BJ (cell line): ENCODE results near the gene ABCA7. TPM values are rescaled to one million over a fixed set of nuclear protein-coding genes. Genes with fewer than 3 reads are reported as not detected.

ENCODE experiments used
- CTCF ChIA-PET: fragments of 350-600 bp; formaldehyde crosslinking; extraction: SDS; loops from one replicate; lab custom pipeline; 2021; ENCODE audit warnings: antibody characterized with exemption, inconsistent platforms; lab: Yijun Ruan, JAX
- POLR2A ChIA-PET: fragments of 300-600 bp; sonication (Branson Sonifier 250); formaldehyde crosslinking; extraction: SDS; loops from one replicate; lab custom pipeline; 2021; ENCODE audit warnings: antibody characterized with exemption; lab: Charles Lee
- DNase-seq: peaks from one replicate; pipeline ENCODE4 v3.0.0-alpha.2; 2011; ENCODE audit warnings: low read depth
- H3K27me3 ChIP-seq: 2 replicates; pipeline ENCODE4 v1.6.0; 2011; ENCODE audit warnings: low read length; ENCODE audit not compliant: control insufficient read depth, insufficient read depth
- H3K36me3 ChIP-seq: 2 replicates; pipeline ENCODE4 v1.5.1; 2011; ENCODE audit warnings: low read length; ENCODE audit not compliant: control insufficient read depth, insufficient read depth
- H3K4me3 ChIP-seq: 2 replicates; pipeline ENCODE4 v1.5.1; 2011; ENCODE audit warnings: low read depth, mild to moderate bottlenecking, control low read depth, low read length
- polyA plus RNA-seq: library from polyadenylated mRNA; depleted of rRNA; stranded (reverse); fragments of >200 nt; gene quantifications from 2 replicates; pipeline ENCODE4 v1.2.3, GENCODE V29; 2011
- TF ChIP-seq, protein P1 (sequence below): IDR thresholded peaks from 2 replicates; pipeline ENCODE4 v1.5.1; 2011; ENCODE audit warnings: low read depth, mild to moderate bottlenecking, control low read depth, inconsistent platforms, low read length, moderate library complexity; ENCODE audit not compliant: insufficient read depth

Gene ABCA7
- polyA plus RNA-seq, 1 experiment, result 1.9 TPM

DNA sequence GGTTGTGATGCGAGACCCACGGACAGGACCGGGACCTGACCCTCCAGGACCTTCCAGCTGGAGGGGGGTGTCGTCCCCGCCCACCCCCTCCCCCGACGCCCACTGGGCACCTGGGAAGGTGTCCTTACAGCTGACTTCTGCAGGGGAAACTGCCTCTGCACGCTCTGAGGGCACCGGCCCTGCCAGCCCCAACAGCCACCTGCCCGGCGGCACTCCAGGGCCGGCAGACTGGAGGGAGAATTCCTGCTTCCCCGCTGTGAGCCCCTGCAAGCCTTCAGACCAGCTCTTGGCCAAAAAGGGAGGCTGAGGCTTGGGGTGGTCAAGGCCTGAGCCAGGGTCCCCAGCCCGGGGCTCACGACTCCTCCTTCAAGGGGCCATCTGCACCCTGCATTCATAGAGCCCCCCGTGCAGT, 12.3 kb upstream of the ABCA7 start:
- Histone ChIP-seq H3K4me3 (peak overlapping the region; percentile 96), H3K36me3 (peaks cover 13% of the 10 kb centered on the region), H3K27me3 (no peaks in the 10 kb centered on the region)
- ChIA-PET POLR2A (interaction anchor here (0.9 kb wide), 1 partner anchor 242 kb away, joined by 9 read pairs; the partner anchor contains the start of gene CIRBP), CTCF (interaction anchor here (0.6 to 1.7 kb wide), 3 partner anchors 40 to 213 kb away, joined by 3 to 6 read pairs (median 3); no protein-coding TSS in a partner anchor)
- TF ChIP-seq, protein P1, sequence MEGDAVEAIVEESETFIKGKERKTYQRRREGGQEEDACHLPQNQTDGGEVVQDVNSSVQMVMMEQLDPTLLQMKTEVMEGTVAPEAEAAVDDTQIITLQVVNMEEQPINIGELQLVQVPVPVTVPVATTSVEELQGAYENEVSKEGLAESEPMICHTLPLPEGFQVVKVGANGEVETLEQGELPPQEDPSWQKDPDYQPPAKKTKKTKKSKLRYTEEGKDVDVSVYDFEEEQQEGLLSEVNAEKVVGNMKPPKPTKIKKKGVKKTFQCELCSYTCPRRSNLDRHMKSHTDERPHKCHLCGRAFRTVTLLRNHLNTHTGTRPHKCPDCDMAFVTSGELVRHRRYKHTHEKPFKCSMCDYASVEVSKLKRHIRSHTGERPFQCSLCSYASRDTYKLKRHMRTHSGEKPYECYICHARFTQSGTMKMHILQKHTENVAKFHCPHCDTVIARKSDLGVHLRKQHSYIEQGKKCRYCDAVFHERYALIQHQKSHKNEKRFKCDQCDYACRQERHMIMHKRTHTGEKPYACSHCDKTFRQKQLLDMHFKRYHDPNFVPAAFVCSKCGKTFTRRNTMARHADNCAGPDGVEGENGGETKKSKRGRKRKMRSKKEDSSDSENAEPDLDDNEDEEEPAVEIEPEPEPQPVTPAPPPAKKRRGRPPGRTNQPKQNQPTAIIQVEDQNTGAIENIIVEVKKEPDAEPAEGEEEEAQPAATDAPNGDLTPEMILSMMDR, result no peak
- DNase-seq, result no peak

DNA sequence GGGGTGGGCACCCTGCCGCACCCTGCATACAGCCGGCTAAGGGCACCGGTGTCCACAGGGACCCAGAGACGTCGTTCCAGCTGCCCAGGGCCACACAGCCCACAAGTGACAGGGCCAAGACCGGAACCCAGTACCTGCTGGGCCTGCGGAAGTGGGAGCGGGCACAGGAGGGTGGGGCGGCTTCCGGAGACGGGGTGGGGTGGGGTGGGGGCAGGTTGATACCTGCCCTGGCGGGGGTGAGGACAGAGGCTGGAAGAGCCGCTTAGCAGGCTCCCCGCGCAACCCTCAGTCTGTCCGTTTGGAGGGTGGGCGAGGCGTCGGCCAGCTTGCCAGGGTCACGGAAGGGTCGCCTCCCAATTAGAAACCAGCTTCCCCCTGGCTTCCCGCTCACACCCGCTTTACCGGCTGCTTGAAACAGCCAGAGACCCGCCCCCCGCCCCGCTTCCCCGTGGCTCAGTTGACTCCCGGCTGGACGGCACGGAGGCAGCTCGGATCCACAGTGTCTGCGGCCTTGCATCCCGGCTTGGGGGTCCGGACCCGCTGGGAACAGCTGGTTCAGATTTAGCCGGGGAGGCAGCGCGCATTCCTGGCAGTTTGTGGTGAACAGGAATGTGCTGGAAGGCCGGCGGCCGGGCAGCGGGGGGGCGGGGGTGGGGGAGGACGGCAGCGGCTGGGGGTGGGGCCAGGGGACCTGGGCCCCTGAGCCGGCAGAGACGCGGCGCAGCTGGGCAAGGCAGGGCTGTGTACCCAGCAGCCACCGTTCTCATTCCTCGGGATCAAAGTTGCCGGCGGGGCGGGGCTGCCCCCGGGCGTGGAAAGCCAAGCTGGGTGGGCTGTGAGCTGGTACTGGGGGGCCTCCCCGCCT, 11.6 kb upstream of the ABCA7 start:
- H3K4me3 ChIP-seq, result peak overlapping the region; percentile 96
- CTCF ChIA-PET, result interaction anchor here (1.1 to 1.6 kb wide), 2 partner anchors 9 to 212 kb away, joined by 3 read pairs; no protein-coding TSS in a partner anchor
- no peaks in the 10 kb centered on the region for H3K27me3 ChIP-seq
- H3K36me3 ChIP-seq, result peaks cover 16% of the 10 kb centered on the region
- POLR2A ChIA-PET, result interaction anchor here (0.5 to 0.9 kb wide), 7 partner anchors 27 to 241 kb away, joined by 3 to 9 read pairs (median 5); partner anchors contain the start of gene CIRBP
- peak; percentile 76 for DNase-seq
- TF ChIP-seq, protein P1, result no peak

DNA sequence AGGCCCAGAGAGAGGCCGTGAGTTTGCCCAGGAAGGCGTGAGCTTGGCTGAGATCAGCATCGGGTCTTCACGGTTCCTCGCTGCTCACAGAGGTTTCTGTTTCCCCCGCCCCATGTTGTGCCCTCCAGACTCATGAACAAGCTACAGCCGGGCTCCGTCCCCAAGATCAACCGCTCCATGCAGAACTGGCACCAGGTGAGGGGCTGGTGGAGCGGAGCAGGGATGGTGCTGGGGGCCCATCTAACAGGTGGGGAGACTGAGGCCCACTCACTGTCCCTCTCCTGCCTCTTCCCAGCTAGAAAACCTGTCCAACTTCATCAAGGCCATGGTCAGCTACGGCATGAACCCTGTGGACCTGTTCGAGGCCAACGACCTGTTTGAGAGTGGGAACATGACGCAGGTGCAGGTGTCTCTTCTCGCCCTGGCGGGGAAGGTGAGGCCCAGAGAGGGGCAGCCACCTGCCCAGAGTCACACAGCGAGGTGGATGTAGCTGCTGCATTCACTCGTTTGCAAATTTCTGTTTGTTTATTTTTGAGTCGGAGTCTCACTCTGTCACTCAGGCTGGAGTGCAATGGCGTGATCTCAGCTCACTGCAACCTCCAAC, 7.5 kb upstream of the ABCA7 start:
- Histone ChIP-seq H3K4me3 (no peak overlapping the region), H3K27me3 (no peaks in the 10 kb centered on the region), H3K36me3 (peaks cover 30% of the 10 kb centered on the region)
- TF ChIP-seq, protein P1, result no peak
- ChIA-PET CTCF (no interaction called here), POLR2A (no interaction called here)
- DNase-seq, result no peak

DNA sequence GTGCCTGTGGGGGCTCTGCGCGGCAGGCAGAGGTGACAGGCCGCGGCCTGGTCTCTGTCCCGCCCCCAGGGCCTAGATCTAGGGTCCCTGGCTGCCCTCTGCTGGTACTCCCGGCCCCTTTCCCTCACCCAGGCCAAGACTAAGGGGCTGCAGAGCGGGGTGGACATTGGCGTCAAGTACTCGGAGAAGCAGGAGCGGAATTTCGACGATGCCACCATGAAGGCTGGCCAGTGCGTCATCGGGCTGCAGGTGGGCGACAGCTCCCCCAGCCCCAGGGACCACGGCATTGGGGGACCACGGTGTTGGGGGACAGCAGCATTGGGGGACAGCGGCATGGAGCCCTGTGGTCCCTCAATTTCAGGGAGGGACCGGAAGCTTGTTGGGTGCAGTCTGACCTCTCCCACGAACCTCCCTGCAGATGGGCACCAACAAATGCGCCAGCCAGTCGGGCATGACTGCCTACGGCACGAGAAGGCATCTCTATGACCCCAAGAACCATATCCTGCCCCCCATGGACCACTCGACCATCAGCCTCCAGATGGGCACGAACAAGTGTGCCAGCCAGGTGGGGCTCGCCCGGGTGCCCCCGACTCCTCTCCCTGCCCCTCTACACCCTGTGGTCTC, 3.8 kb upstream of the ABCA7 start:
- DNase-seq, result no peak
- POLR2A ChIA-PET, result no interaction called here
- TF ChIP-seq, protein P1, result no peak
- CTCF ChIA-PET, result no interaction called here
- no peak overlapping the region for H3K4me3 ChIP-seq
- no peaks in the 10 kb centered on the region for H3K27me3 ChIP-seq
- peaks cover 34% of the 10 kb centered on the region for H3K36me3 ChIP-seq
